CMK (cell line): ENCODE data around the gene PPP1CC.

Experiments used
- DNase-seq: peaks from one replicate; pipeline ENCODE4 v3.0.0-alpha.2; 2010; ENCODE audit warnings: low read depth

Gene PPP1CC

GRCh38 chr12:110687396-110688169, 55.1 kb downstream of the PPP1CC start:
- no peak for DNase-seq

- DNase-seq, result no peak
Measured at GRCh38 chr12:110686294-110686903, 56.3 kb downstream of the PPP1CC start.

- no peak for DNase-seq
Measured at GRCh38 chr12:110684312-110684836, 58.3 kb downstream of the PPP1CC start.

- DNase-seq, result no peak
Measured at GRCh38 chr12:110683888-110684287, 58.8 kb downstream of the PPP1CC start.

- DNase-seq, result no peak
Measured at GRCh38 chr12:110680032-110680431, 62.7 kb downstream of the PPP1CC start.

GRCh38 chr12:110679201-110679600, 63.5 kb downstream of the PPP1CC start:
- no peak for DNase-seq

GRCh38 chr12:110677982-110678381, 64.7 kb downstream of the PPP1CC start:
- DNase-seq, result no peak

- no peak for DNase-seq
Measured at GRCh38 chr12:110677206-110677911, 65.3 kb downstream of the PPP1CC start.

- DNase-seq, result no peak
Measured at GRCh38 chr12:110676171-110676570, 66.5 kb downstream of the PPP1CC start.

GRCh38 chr12:110670161-110670701, 72.5 kb downstream of the PPP1CC start:
- DNase-seq, result no peak
